GM18519 (cell line): Measurements from ENCODE around the gene SLC24A3.

Experiments
- ATAC-seq: cut with Tn5 transposase; IDR thresholded peaks from one replicate; pipeline ENCODE4 v1.9.1; 2021; ENCODE audit warnings: mild to moderate bottlenecking, moderate library complexity; ENCODE audit not compliant: unreplicated experiment, low FRiP score

SLC24A3 gene

DNA sequence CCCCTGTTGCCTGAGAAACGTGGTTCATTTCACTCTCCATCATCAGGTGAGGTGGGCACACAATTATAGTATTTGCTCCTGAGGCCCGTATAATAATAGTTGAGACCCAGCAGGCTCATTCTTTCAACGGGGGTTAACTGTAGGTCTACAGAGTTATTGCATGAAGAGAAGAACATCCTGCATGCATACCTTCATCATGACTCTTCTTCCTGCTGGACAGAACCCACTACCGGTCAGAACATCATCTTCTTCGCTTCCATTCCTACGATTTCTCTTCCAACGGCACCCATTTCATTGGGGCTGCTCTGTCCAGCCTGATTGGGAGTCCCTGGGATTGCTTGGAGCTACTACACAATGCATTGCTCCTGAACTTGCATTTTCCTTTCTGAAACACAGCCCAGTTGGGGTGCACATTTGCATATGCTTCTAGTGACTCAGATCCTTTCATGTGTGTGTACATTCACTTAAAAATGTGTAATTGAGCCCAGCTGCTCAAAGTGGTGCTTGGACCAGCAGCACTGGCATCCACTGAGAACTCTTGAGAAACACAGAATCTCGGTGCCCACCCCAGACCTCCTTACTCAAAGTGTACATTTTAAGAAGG, 57.4 kb downstream of the SLC24A3 start:
- ATAC-seq = no peak

DNA sequence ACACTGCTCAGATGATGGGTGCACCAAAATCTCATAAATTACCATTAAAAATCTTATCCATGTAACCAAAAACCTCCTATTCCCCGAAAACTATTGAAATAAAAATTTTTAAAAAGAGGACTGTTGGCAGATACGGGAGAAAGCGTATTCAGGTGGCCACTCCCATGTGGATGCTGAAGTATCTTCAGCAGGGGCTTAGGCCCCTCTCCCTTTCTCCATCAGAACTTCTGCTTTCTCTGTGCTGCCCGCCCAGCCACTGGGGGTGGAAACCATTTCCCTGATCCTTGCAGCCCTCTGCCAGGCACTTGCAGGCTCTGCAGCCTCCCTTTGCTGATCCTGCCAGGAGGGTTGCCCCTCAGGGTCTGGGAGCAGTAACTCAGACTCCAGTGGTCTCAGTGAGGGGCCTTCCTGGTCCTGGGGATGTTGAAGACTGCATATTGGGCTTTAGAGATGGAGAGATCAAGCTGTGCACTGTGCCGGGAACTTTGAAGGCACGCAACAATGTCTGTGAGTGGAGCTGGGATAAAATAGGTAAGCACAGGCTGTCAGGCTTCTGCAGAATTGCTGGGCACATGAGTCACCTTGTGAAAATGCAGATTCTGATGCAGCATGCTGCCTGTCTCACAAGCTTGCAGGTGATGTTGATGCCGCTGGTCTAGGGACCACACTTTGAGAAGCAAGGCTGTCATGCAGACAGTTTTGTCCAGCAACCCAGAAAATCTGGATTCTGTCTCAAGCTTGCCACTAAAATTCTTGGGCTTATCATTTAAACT, 59.6 kb downstream of the SLC24A3 start:
- ATAC-seq = no peak

DNA sequence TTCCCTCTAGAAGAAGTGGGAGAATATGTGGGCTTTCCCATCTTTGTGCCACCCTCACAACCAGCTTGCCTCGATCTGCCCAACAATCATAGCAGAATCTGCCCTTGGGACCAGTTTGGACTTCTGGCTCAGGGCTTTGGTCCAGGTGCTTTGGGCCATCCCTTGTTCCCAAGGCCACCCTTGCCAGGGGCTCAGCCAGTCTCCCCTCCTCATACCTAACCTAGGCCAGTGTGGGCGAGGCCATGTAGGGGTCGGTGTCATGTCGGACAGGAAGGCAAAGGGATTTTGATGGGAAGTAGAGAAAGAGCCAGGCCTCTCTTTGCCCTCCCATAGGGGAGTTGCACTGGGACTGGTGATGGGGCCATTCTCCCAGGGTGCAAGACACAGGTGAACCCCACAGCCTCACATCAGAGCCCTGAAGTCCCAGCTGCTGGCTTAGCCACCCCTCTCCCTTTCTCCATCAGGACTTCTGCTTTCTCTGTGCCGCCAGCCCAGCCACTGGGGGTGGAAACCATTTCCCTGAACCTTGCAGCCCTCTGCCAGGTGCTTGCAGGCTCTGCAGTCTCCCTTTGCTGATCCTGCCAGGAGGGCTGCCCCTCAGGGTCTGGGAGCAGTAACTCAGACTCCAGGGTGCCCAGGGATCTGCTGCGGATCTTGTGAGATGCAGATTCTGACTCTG, 60.7 kb downstream of the SLC24A3 start:
- no peak for ATAC-seq

DNA sequence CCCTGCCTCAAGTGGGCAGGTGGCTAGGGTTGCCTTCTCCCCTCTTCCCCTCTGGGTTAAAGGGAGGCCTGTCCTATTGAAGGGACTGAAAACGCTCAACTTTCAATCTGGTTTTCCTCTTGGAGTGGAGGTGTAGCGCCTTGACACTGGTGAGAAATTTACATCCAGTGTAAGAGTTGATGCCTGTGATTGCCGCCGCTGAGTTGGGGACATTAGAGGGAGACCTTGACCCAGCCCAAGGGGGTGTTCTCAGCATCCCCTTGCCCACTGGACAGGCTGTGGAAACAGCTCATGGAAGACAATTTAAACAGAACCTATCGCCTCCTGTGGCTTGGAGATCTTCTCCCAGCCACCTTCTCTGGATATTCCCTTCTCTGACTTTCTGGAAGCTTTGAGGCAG, 61.6 kb downstream of the SLC24A3 start:
- ATAC-seq = no peak

DNA sequence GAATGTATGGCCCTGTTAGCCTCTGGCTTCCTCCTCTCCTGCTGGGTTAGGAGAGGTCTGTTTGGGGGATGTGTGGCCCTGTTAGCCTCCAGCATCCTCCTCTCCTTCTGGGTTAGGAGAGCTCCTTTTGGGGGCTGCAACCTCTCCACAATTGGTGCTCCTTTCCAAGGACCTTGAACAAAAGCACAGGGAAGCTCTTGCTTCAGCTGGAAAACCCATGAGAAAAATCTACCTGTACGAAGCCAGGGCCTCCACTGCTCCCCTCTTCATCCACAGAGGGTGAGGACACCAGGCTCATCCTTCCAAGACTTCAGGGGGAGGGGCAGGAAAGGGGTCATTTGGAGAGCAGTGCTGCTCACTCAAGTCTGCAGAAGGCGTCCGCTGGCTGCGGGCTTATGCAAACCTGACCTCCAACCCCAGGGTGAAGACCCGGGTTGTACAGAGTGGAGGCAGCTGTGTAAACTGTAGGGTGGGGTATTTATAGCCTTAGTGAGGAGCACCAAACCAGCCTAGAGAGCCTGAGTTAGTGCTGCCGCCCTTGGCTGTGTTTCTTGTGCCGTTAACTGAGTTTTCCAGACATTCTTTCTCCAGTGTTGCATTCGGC, 62.1 kb downstream of the SLC24A3 start:
- ATAC-seq = no peak

DNA sequence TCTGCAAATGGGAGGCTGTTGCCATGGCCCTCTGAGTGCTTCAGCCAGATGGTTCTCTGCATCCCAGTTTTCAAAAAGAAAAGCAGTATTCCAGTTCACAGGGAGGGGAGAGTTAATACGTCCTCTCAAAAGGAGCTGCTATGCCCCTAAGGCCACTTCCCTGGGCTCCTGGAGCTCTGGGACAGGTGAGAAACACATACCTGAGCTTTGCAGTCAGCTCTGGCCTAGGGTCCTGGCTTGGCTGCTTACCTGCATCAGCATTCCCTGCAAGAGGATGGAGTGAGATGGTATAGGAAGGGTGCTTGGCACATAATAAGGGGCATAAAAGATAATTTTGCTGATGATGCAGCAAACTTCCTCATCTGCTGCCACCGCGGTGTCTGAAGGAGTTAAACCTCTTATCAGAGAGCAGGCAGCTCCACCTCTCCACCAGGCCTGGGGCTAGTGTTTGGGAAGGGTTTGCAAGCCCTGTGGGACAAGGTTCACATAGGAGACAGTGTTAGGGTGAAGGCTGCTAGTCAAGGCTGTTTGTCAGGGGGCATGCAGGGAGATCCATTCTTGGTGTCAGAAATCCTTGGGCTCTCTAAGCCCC, 62.7 kb downstream of the SLC24A3 start:
- ATAC-seq = no peak

DNA sequence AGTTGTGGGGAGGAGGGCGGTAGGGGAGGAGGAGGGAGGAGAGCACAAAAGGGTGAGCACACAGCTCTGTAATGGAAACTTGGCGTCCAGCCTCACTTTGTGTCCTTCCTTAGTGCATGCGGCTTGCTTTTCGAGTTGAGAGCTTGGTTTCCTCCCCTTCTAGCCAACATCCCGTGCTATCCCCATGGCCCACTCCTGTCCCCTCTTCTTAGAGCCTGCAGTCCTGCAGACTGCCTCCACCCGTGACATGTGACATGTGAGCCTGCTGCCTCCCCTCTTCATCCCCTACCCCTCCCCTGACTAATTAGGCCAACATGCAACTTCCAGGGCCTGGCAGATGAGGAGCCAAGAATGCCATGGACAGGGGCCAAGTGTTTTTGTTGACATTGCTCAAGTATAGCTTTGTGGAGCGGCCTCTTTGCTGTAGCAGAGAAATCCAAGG, 63.2 kb downstream of the SLC24A3 start:
- ATAC-seq = no peak

DNA sequence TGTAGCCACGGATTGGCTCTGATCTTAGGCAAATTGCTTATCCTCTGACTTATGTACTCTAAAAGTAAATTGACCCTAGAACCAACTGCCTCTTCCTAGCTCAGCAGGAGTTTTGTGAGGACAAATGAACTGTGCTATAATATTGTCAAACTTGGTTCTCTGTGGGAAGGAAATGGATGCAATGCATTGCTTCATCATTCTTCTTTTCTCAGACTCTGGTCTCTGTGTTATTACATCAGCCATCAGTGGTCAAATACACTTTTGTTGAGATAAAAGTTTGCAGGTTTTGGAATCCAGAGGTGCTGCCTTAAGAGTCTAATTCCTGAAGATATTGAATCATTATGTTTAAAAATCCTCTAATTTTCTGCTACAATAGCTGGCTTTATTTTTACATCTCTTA, 64.9 kb downstream of the SLC24A3 start:
- ATAC-seq = no peak

DNA sequence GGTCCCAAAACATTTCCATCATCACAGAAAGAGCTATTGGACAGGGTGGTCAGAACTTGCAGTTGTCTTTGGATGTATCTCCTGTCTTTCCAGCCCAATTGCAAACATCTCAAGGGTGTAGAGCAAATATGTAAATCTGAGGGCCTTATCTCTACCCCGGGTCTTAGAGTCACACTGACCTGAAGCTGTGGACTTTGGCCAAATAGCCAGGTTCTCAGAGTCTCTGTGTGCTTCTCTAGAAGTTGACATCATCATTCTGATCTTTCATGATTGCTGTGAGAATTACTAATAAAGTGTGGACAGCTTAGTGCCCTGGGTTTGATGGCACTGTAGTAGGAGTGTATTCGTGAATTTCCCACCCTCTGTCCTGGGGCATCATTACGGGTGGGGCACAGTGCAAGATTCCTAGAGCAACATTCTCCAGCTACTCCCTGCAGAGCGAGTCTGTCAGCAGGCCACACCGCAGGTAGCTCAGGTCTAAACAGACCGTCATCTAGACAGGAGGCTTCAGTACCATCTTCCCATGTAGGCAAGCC, 71.1 kb downstream of the SLC24A3 start:
- ATAC-seq = no peak

DNA sequence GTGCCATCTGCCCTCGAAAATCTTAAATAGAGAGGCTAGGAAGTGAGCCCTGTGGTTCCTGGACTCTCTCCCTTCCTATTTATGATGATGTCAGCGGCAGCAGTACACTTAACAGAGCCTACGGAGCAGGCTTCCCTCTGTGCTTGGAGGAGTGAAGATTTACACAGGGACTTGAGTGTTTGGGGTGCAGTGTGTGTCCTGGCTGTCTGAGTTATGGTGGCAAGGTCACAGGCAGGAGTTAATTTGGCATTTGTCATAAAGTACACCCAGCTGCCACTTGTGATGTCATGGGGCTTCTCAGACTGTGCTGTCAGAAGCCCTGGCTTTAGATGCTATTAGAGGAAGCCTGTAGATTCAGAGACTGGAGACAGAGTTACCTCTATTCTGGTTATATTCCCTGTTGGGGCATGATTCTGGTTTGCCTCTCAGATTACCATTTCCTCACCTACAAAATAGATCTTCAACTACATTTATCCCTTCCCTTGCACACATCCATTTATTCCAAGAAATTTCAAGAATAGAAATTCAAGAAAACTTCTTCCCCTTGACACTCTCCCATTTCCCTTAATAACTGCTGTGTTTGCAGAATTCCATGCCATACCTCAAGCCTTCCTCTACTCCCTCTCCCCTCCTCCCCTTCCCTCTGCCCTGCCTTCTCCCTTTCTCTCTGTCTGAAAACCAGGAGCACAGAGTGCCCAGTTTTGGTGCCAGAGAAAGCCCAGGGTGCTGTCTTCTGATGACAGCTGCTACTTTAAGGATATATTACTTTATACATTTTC, 72.1 kb downstream of the SLC24A3 start:
- no peak for ATAC-seq

DNA sequence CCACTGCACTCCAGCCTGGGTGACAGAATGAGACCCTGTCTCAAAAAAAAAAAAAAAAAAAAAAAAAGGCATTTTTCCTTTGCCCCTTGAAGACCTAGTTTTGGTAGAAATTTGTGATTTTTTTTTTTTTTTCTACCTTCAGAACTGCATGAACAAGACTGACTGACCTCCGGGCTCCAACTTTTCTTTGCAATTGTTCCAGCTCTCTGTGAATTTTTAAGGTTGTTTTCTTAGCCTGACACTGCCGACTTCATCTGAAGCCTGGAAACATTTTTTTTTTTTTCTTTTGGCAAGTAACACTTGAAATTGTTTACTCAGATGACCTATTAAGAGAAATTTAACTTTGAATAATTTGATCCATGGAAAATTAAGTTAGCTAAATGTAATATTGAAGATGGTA, 73.0 kb downstream of the SLC24A3 start:
- ATAC-seq = no peak

DNA sequence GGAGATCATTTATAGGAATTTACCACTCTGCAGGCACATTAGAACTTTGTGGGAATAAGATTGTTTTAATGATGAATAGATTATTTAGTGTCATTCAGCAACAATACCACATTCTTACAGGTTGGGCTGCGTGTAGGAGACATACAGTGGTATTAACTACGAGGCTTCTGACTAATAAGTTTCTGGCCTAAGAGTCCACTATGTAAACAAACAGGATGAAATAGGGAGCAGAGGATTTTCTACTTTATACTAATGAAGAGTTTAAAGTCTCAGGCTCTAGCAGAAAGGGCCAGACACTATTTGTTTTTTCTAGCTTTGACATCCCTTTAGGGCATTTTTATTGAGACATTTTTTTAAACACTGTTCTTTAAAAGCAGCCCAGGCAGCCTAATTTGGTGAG, 75.6 kb downstream of the SLC24A3 start:
- ATAC-seq = no peak

DNA sequence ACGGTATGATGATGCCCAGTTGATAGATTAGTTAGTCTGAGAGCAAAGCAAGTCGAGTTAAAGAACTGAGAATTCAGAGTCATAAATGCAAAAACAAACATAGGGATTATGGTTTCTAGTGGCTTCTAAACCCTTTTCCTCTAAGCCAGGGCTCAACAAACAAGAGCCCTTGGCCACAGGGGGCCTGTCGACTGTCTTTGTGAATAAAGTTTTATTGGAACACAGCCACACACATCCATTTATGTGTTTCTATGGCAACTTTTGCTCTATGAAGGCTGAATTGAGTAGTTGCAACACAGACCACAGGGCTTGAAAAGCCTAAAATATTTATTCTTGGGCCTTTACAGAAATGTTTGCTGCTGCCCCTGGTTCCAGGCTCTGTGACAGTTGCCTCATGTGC, 76.2 kb downstream of the SLC24A3 start:
- no peak for ATAC-seq

DNA sequence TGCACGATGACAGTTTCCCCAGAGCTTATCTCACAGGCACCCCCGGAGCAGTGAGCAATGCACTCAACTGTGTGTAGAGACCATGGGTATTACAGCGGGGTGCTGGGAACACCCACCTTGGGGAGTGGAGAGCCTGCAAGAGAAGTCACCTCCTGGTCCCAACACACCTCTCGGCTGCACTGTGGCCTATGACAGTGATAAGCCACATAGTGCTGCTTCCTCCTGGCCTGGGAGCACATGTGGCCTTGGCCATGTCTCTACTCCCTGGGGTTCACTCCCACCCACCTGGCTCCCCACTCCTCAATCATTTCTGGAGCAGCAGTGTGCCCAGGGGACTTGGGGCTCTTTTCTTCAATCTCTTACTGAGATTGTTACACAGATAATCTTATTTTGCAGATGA, 77.0 kb downstream of the SLC24A3 start:
- ATAC-seq = no peak

DNA sequence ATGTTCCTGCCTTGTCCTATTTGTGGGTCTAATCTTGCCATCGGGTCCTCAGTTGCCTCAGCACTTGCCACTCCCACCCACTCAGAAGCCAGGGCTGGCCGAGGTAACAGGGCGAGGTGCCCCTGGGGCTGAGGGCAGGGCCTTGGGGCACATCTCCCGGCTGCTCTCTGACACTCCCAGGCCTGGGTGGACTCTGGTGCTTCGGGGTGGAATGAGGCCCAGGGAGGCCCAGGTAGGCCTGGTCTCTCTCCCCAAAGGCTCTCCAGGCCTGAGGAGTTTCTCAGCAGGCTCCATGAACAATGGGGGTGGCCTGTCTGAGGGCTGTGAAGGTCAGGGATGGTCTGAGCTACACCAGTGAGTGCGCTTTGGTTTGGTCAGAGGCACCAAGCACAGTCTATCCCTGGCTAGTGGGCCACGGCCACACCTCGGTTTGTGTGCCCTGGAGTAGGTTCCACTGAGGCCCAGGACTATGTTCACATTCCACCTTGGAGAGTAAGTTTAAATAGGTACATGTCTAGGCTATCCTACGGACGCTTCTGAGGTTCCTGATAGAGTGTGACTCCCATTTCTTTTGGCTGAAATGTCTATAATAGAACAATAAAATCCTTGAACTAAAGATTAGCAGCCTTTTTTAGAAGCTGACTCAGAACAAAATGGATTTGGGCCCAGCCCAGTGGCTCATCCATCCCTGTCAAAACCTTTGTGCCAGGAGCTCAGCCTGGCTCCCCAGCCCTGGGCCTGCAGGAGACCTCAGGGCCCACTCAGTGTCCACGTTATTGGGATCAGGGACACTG, 78.8 kb downstream of the SLC24A3 start:
- ATAC-seq = no peak

DNA sequence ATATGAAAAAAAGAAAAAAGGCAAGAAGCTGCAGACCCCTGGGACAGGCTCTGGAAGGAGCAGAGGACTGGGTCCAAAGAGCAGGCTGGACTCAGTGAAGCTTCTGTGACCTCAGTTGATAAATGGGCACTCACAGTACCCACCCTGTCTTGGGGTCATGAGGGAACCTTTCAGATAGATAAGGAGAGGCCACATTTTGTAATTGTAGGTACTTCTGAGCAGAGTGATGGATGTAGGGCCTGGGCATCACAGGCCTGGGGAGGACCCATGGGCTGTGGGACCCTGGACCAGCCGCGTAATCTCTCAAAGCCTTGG, 79.3 kb downstream of the SLC24A3 start:
- no peak for ATAC-seq

DNA sequence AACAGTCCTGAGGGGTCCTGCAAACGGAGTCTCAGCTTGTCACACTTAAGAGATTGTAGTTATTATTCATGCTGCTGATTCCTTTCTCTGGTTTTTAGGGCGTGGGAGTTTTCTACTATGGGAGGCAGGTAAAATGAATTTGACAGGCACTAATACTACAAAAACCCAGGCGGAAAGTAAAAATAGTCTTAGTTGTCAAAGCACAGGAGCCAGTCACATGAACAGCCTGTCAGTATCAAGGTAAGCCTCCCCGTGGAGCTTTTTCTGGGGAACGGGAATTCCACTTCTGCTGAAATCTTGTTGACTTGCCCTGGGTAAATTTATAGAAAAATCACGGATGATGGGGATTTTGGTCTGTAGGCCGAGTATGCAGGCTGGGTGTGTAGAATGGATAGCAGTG, 79.8 kb downstream of the SLC24A3 start:
- ATAC-seq = no peak

DNA sequence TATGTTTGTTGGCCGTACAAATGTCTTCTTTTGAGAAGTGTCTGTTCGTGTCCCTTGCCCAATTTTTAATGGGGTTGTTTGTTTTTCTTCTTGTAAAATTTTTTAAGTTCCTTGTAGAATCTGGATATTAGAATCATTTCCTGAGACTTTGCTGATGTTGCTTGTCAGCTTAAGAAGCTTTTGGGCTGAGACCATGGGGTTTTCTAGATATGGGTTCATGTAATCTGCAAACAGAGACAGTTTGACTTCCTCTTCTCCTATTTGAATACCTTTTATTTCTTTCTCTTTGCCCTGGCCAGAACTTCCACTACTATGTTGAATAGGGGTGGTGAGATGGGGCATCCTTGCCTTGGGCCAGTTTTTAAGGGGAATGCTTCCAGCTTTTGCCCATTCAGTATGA, 82.6 kb downstream of the SLC24A3 start:
- ATAC-seq = no peak

DNA sequence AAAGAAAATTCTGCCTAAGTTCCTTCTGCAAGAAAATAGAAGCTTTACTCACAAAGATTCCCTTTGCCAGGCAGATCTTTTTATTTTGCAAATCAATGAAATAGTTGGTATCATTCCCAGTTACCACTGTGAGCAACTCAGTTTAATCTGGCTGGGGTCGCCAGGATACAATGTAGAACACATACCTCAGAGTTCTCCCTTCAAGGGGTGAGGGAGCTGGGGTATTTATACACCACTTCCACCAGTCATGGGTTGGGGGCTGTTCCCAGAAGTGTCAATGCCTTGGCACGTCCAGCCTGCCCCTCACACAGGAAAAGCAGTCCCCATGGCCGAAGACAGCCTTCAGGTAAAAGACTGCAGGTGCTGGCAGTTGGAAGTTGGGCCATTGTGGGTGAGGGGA, 86.2 kb downstream of the SLC24A3 start:
- no peak for ATAC-seq
